ENCODE measurements around the gene GALNT15.

Gene GALNT15

GRCh38 chr3:16262174-16262573, 87.7 kb downstream of the GALNT15 start:
- Histone ChIP-seq H3K9me3 (ENCODE audit: control insufficient read depth, low read length) (no peaks in the 10 kb centered on the region), H3K4me2 (ENCODE audit: low read length, poor library complexity, severe bottlenecking) (no peak overlapping the region), H4K8ac (ENCODE audit: low read length) (no peak overlapping the region), H4K91ac (ENCODE audit: low read length) (no peak overlapping the region), H3K27ac (ENCODE audit: low read length, poor library complexity, severe bottlenecking) (no peak overlapping the region), H2BK12ac (ENCODE audit: low read length in 2 of 2) (no peak overlapping the region), H3K36me3 (ENCODE audit: control insufficient read depth in 1 of 2, insufficient read depth in 2 of 2, low read depth in 1 of 2, low read length in 2 of 2) (peaks cover 5 to 47% of the 10 kb centered on the region in 2 experiments), H2BK120ac (ENCODE audit: low read depth, low read length) (no peak overlapping the region), H2BK5ac (ENCODE audit: low read depth, low read length, poor library complexity, severe bottlenecking) (no peak overlapping the region), H2AFZ (ENCODE audit: low read depth, low read length) (no peak overlapping the region), H3K4me1 (ENCODE audit: control insufficient read depth, insufficient read depth, low read depth, low read length) (peaks cover 2% of the 10 kb centered on the region), H3K4me3 (ENCODE audit: insufficient read depth in 1 of 2, low read depth in 1 of 2, low read length in 2 of 2) (no peak overlapping the region), H3K27me3 (ENCODE audit: control insufficient read depth in 1 of 2, insufficient read depth in 1 of 2, low read length in 2 of 2) (no peaks in the 10 kb centered on the region), H2BK15ac (ENCODE audit: low read depth, poor library complexity, severe bottlenecking) (no peak overlapping the region), H3K23ac (ENCODE audit: low read length in 2 of 2) (no peak overlapping the region), H3K79me1 (replicated peaks; ENCODE audit: low read length, poor library complexity, severe bottlenecking) (peaks cover 30% of the 10 kb centered on the region), H2AK5ac (ENCODE audit: low read length, severe bottlenecking) (no peak overlapping the region), H3K4ac (ENCODE audit: low read depth in 1 of 2, low read length in 2 of 2) (no peak overlapping the region), H3K9ac (ENCODE audit: low read length) (no peak overlapping the region), H3K14ac (ENCODE audit: low read length in 2 of 2) (no peak overlapping the region), H3K18ac (ENCODE audit: low read depth in 1 of 2, low read length in 2 of 2) (no peak overlapping the region)
- DNase-seq: no peak
- WGBS: 86% methylated on average over 4 of the region's 4 CpGs

- Histone ChIP-seq H4K8ac (ENCODE audit: low read length) (peak overlapping the region; percentile 74), H3K23ac (ENCODE audit: low read length in 2 of 2) (no peak overlapping the region), H2AFZ (ENCODE audit: low read depth, low read length) (peak overlapping the region; percentile 76), H3K9ac (ENCODE audit: low read length) (peak overlapping the region; percentile 100), H2BK5ac (ENCODE audit: low read depth, low read length, poor library complexity, severe bottlenecking) (no peak overlapping the region), H2AK5ac (ENCODE audit: low read length, severe bottlenecking) (no peak overlapping the region), H3K4me1 (ENCODE audit: control insufficient read depth, insufficient read depth, low read depth, low read length) (peaks cover 2% of the 10 kb centered on the region), H3K27me3 (ENCODE audit: control insufficient read depth in 1 of 2, insufficient read depth in 1 of 2, low read length in 2 of 2) (no peaks in the 10 kb centered on the region), H3K4me3 (ENCODE audit: insufficient read depth in 1 of 2, low read depth in 1 of 2, low read length in 2 of 2) (peak overlapping the region; percentile 82 to 93), H3K4me2 (ENCODE audit: low read length, poor library complexity, severe bottlenecking) (peak overlapping the region; percentile 97), H3K27ac (ENCODE audit: low read length, poor library complexity, severe bottlenecking) (peak overlapping the region; percentile 64), H3K4ac (ENCODE audit: low read depth in 1 of 2, low read length in 2 of 2) (peak overlapping the region; percentile 66 to 89), H4K91ac (ENCODE audit: low read length) (no peak overlapping the region), H3K18ac (ENCODE audit: low read depth in 1 of 2, low read length in 2 of 2) (peak overlapping the region in 1 of 2 experiments; percentile 78), H3K14ac (ENCODE audit: low read length in 2 of 2) (no peak overlapping the region), H3K36me3 (ENCODE audit: control insufficient read depth in 1 of 2, insufficient read depth in 2 of 2, low read depth in 1 of 2, low read length in 2 of 2) (peaks cover 0 to 37% of the 10 kb centered on the region in 2 experiments), H3K9me3 (ENCODE audit: control insufficient read depth, low read length) (no peaks in the 10 kb centered on the region), H2BK120ac (ENCODE audit: low read depth, low read length) (no peak overlapping the region), H3K79me1 (replicated peaks; ENCODE audit: low read length, poor library complexity, severe bottlenecking) (peaks cover 23% of the 10 kb centered on the region), H2BK12ac (ENCODE audit: low read length in 2 of 2) (no peak overlapping the region), H2BK15ac (ENCODE audit: low read depth, poor library complexity, severe bottlenecking) (no peak overlapping the region)
- no peak for DNase-seq
- WGBS: 2% methylated on average over 20 of the region's 21 CpGs
Measured at GRCh38 chr3:16264174-16264707, 89.8 kb downstream of the GALNT15 start.

- Histone ChIP-seq H3K9me3 (ENCODE audit: control insufficient read depth, low read length) (no peaks in the 10 kb centered on the region), H3K4me2 (ENCODE audit: low read length, poor library complexity, severe bottlenecking) (peak within 1 kb of the TSS; percentile 97), H3K36me3 (ENCODE audit: control insufficient read depth in 1 of 2, insufficient read depth in 2 of 2, low read depth in 1 of 2, low read length in 2 of 2) (peaks cover 0 to 37% of the 10 kb centered on the region in 2 experiments), H2BK120ac (ENCODE audit: low read depth, low read length) (no peak within 1 kb of the TSS), H3K79me1 (replicated peaks; ENCODE audit: low read length, poor library complexity, severe bottlenecking) (peaks cover 21% of the 10 kb centered on the region), H3K27ac (ENCODE audit: low read length, poor library complexity, severe bottlenecking) (peak within 1 kb of the TSS; percentile 72), H3K14ac (ENCODE audit: low read length in 2 of 2) (peak within 1 kb of the TSS in 1 of 2 experiments; percentile 13), H4K91ac (ENCODE audit: low read length) (no peak within 1 kb of the TSS), H2BK15ac (ENCODE audit: low read depth, poor library complexity, severe bottlenecking) (no peak within 1 kb of the TSS), H3K23ac (ENCODE audit: low read length in 2 of 2) (peak within 1 kb of the TSS in 1 of 2 experiments; percentile 34), H2BK12ac (ENCODE audit: low read length in 2 of 2) (peak within 1 kb of the TSS in 1 of 2 experiments; percentile 24), H3K4ac (ENCODE audit: low read depth in 1 of 2, low read length in 2 of 2) (peak within 1 kb of the TSS; percentile 66 to 89), H2BK5ac (ENCODE audit: low read depth, low read length, poor library complexity, severe bottlenecking) (peak within 1 kb of the TSS; percentile 33), H3K18ac (ENCODE audit: low read depth in 1 of 2, low read length in 2 of 2) (peak within 1 kb of the TSS; percentile 46 to 78), H2AK5ac (ENCODE audit: low read length, severe bottlenecking) (no peak within 1 kb of the TSS), H3K27me3 (ENCODE audit: control insufficient read depth in 1 of 2, insufficient read depth in 1 of 2, low read length in 2 of 2) (no peaks in the 10 kb centered on the region), H3K4me1 (ENCODE audit: control insufficient read depth, insufficient read depth, low read depth, low read length) (peaks cover 2% of the 10 kb centered on the region), H3K4me3 (ENCODE audit: insufficient read depth in 1 of 2, low read depth in 1 of 2, low read length in 2 of 2) (peak within 1 kb of the TSS; percentile 93), H3K9ac (ENCODE audit: low read length) (peak within 1 kb of the TSS; percentile 100), H2AFZ (ENCODE audit: low read depth, low read length) (peak within 1 kb of the TSS; percentile 91), H4K8ac (ENCODE audit: low read length) (peak within 1 kb of the TSS; percentile 76)
- DNase-seq: peak; percentile 100
- WGBS: under 1% methylated on average over 61 of the region's 61 CpGs
Measured at GRCh38 chr3:16264708-16265454, 90.4 kb downstream of the GALNT15 start, which contains the start of the genes DPH3 and OXNAD1. Gene DPH3, minus strand, starts transcription at chr3:16264943. Its CDS starts 67 bp downstream, at chr3:16264876. Gene OXNAD1, plus strand, starts transcription at chr3:16265212. Its CDS starts 5,741 bp downstream, at chr3:16270953.

GRCh38 chr3:16265455-16265786, 90.9 kb downstream of the GALNT15 start:
- peaks cover 0 to 37% of the 10 kb centered on the region in 2 experiments for H3K36me3 ChIP-seq (ENCODE audit: control insufficient read depth in 1 of 2, insufficient read depth in 2 of 2, low read depth in 1 of 2, low read length in 2 of 2)
- no peak overlapping the region for H4K8ac ChIP-seq (ENCODE audit: low read length)
- 0% methylated on average over 2 of the region's 6 CpGs for WGBS
- H3K9me3 ChIP-seq (ENCODE audit: control insufficient read depth, low read length): no peaks in the 10 kb centered on the region
- peaks cover 2% of the 10 kb centered on the region for H3K4me1 ChIP-seq (ENCODE audit: control insufficient read depth, insufficient read depth, low read depth, low read length)
- H3K14ac ChIP-seq (ENCODE audit: low read length in 2 of 2): peak overlapping the region in 1 of 2 experiments; percentile 13
- H3K4me2 ChIP-seq (ENCODE audit: low read length, poor library complexity, severe bottlenecking): peak overlapping the region; percentile 66
- no peak for DNase-seq
- H3K27me3 ChIP-seq (ENCODE audit: control insufficient read depth in 1 of 2, insufficient read depth in 1 of 2, low read length in 2 of 2): no peaks in the 10 kb centered on the region
- H2BK15ac ChIP-seq (ENCODE audit: low read depth, poor library complexity, severe bottlenecking): no peak overlapping the region
- peak overlapping the region; percentile 20 to 22 for H3K4ac ChIP-seq (ENCODE audit: low read depth in 1 of 2, low read length in 2 of 2)
- no peak overlapping the region for H3K23ac ChIP-seq (ENCODE audit: low read length in 2 of 2)
- H2AK5ac ChIP-seq (ENCODE audit: low read length, severe bottlenecking): no peak overlapping the region
- peak overlapping the region; percentile 93 for H3K4me3 ChIP-seq (ENCODE audit: insufficient read depth in 1 of 2, low read depth in 1 of 2, low read length in 2 of 2)
- no peak overlapping the region for H2BK5ac ChIP-seq (ENCODE audit: low read depth, low read length, poor library complexity, severe bottlenecking)
- peak overlapping the region; percentile 100 for H3K9ac ChIP-seq (ENCODE audit: low read length)
- no peak overlapping the region for H2BK120ac ChIP-seq (ENCODE audit: low read depth, low read length)
- peaks cover 21% of the 10 kb centered on the region for H3K79me1 ChIP-seq (replicated peaks; ENCODE audit: low read length, poor library complexity, severe bottlenecking)
- H4K91ac ChIP-seq (ENCODE audit: low read length): no peak overlapping the region
- peak overlapping the region; percentile 72 for H3K27ac ChIP-seq (ENCODE audit: low read length, poor library complexity, severe bottlenecking)
- H3K18ac ChIP-seq (ENCODE audit: low read depth in 1 of 2, low read length in 2 of 2): no peak overlapping the region
- H2BK12ac ChIP-seq (ENCODE audit: low read length in 2 of 2): no peak overlapping the region
- H2AFZ ChIP-seq (ENCODE audit: low read depth, low read length): peak overlapping the region; percentile 91

All from mesenchymal stem cell (in vitro differentiated cells and primary cell).